Measurements from ENCODE around the gene DNAAF9.

The DNAAF9 gene

GRCh38 chr20:3377644-3378043, 29.8 kb downstream of the DNAAF9 start:
- no peak for DNase-seq (ENCODE audit: low read depth in 2 of 2)

- no peak for DNase-seq (ENCODE audit: low read depth in 2 of 2)
Measured at GRCh38 chr20:3374296-3374695, 33.2 kb downstream of the DNAAF9 start.

GRCh38 chr20:3371754-3372153, 35.7 kb downstream of the DNAAF9 start:
- no peak for DNase-seq (ENCODE audit: low read depth in 2 of 2)

- no peak for DNase-seq (ENCODE audit: low read depth in 2 of 2)
Measured at GRCh38 chr20:3367089-3367488, 40.4 kb downstream of the DNAAF9 start.

- no peak for DNase-seq (ENCODE audit: low read depth in 2 of 2)
Measured at GRCh38 chr20:3364323-3365013, 43.0 kb downstream of the DNAAF9 start.

- no peak for DNase-seq (ENCODE audit: low read depth in 2 of 2)
Measured at GRCh38 chr20:3360752-3361151, 46.7 kb downstream of the DNAAF9 start.

GRCh38 chr20:3358676-3359340, 48.7 kb downstream of the DNAAF9 start:
- no peak for DNase-seq (ENCODE audit: low read depth in 2 of 2)
